Measurements from ENCODE around the gene B4GALNT2. TPM values are rescaled to one million over a fixed set of nuclear protein-coding genes. Genes with fewer than 3 reads are reported as not detected.
A peak's percentile ranks its signal among the peaks of the same experiment; 100 is the strongest.

B4GALNT2 gene
- polyA plus RNA-seq, 3 donors: not detected

- peak overlapping the region in 1 of 7 donors; percentile 31 for H3K27ac Mint-ChIP-seq
- no peaks in the 10 kb centered on the region for H3K36me3 ChIP-seq (replicated peaks in 1 of 2; ENCODE audit: control insufficient read depth in 1 of 2, insufficient read depth in 2 of 2, low read length in 2 of 2)
- intact Hi-C loops (cut with micrococcal nuclease): no loop called here
- H2AFZ ChIP-seq (ENCODE audit: insufficient read depth, low read depth, low read length, poor library complexity, severe bottlenecking): no peak overlapping the region
- peak in 2 of 3 donors; percentile 14 to 22 for DNase-seq
- peaks cover 0 to 6% (median 2%) of the 10 kb centered on the region in 3 donors for H3K27me3 Mint-ChIP-seq (ENCODE audit: low read depth in 3 of 3)
- peak overlapping the region in 1 of 2 donors; percentile 49 for H3K27ac ChIP-seq (ENCODE audit: low read depth in 1 of 2, low read length in 2 of 2)
- peaks cover 37% of the 10 kb centered on the region for H3K4me1 Mint-ChIP-seq
- H3K9me3 Mint-ChIP-seq: peaks cover 3 to 7% (median 6%) of the 10 kb centered on the region in 7 donors
- H3K9ac ChIP-seq (ENCODE audit: insufficient read depth, low read length, poor library complexity, severe bottlenecking): no peak overlapping the region
- 84% methylated on average over 2 of the region's 4 CpGs for WGBS (ENCODE audit: insufficient coverage)
- no peak for TF ChIP-seq CTCF (IDR thresholded peaks at IDR 0.05)
- H4K20me1 ChIP-seq (ENCODE audit: insufficient read depth, low read length): no peaks in the 10 kb centered on the region
- H3K4me1 ChIP-seq (ENCODE audit: control insufficient read depth in 1 of 2, insufficient read depth in 2 of 2, low read length in 2 of 2): peaks cover 30 to 38% of the 10 kb centered on the region in 2 donors
- H3K4me3 Mint-ChIP-seq: no peak overlapping the region
- H3K4me2 ChIP-seq (replicated peaks; ENCODE audit: extremely low read depth, low read length, poor library complexity, severe bottlenecking): no peak overlapping the region
- no peak overlapping the region for H3K4me3 ChIP-seq (replicated peaks in 1 of 3; ENCODE audit: low read depth in 2 of 3, low read length in 3 of 3)
- H3K9me3 ChIP-seq (replicated peaks in 1 of 2; ENCODE audit: control insufficient read depth in 1 of 2, insufficient read depth in 1 of 2, low read length in 2 of 2): peaks cover 4 to 6% of the 10 kb centered on the region in 2 donors
- H3K27me3 ChIP-seq (ENCODE audit: control insufficient read depth in 2 of 2, insufficient read depth in 2 of 2, low read length in 2 of 2): no peaks in the 10 kb centered on the region
- no peaks in the 10 kb centered on the region for H3K36me3 Mint-ChIP-seq
- H3K79me2 ChIP-seq (ENCODE audit: insufficient read depth, low read length): no peaks in the 10 kb centered on the region
These were observed 58.4 kb downstream of the B4GALNT2 start for GRCh38 chr17:49190932-49191331.

GRCh38 chr17:49191409-49191916 lies 58.9 kb downstream of the B4GALNT2 start:
- Mint-ChIP-seq H3K36me3 (peaks cover 0 to under 1% of the 10 kb centered on the region in 2 donors), H3K9me3 (peaks cover 0 to 2% (median under 1%) of the 10 kb centered on the region in 7 donors), H3K4me3 (peak overlapping the region; percentile 94 to 96), H3K4me1 (peaks cover 40% of the 10 kb centered on the region), H3K27ac (peak overlapping the region; percentile 99 to 100 (median 99)), H3K27me3 (ENCODE audit: low read depth in 3 of 3) (peaks cover 0 to 7% (median 2%) of the 10 kb centered on the region in 3 donors)
- Histone ChIP-seq H3K9ac (ENCODE audit: insufficient read depth, low read length, poor library complexity, severe bottlenecking) (peak overlapping the region; percentile 93), H2AFZ (ENCODE audit: insufficient read depth, low read depth, low read length, poor library complexity, severe bottlenecking) (peak overlapping the region; percentile 85), H3K36me3 (replicated peaks in 1 of 2; ENCODE audit: control insufficient read depth in 1 of 2, insufficient read depth in 2 of 2, low read length in 2 of 2) (no peaks in the 10 kb centered on the region), H3K4me2 (replicated peaks; ENCODE audit: extremely low read depth, low read length, poor library complexity, severe bottlenecking) (peak overlapping the region; percentile 80), H3K4me1 (ENCODE audit: control insufficient read depth in 1 of 2, insufficient read depth in 2 of 2, low read length in 2 of 2) (peaks cover 33 to 38% of the 10 kb centered on the region in 2 donors), H3K27me3 (ENCODE audit: control insufficient read depth in 2 of 2, insufficient read depth in 2 of 2, low read length in 2 of 2) (no peaks in the 10 kb centered on the region), H3K4me3 (replicated peaks in 1 of 3; ENCODE audit: low read depth in 2 of 3, low read length in 3 of 3) (peak overlapping the region; percentile 31 to 80 (median 73)), H3K79me2 (ENCODE audit: insufficient read depth, low read length) (no peaks in the 10 kb centered on the region), H3K9me3 (replicated peaks in 1 of 2; ENCODE audit: control insufficient read depth in 1 of 2, insufficient read depth in 1 of 2, low read length in 2 of 2) (peaks cover 0 to 1% of the 10 kb centered on the region in 2 donors), H3K27ac (ENCODE audit: low read depth in 1 of 2, low read length in 2 of 2) (peak overlapping the region; percentile 97 to 99), H4K20me1 (ENCODE audit: insufficient read depth, low read length) (no peaks in the 10 kb centered on the region)
- intact Hi-C loops (cut with micrococcal nuclease): no loop called here
- peak; percentile 65 to 87 (median 79) for DNase-seq
- WGBS (ENCODE audit: insufficient coverage): 0% methylated on average over 1 of the region's 8 CpGs
- TF ChIP-seq CTCF (IDR thresholded peaks at IDR 0.05): no peak
